Kidney epithelial cell (primary cell): Measurements from ENCODE around the gene DPF3. TPM values are rescaled to one million over a fixed set of nuclear protein-coding genes. Genes with fewer than 3 reads are reported as not detected.

Experiments
- DNase-seq: peaks from one replicate; pipeline ENCODE4 v3.0.0-alpha.2; 2010; ENCODE audit warnings: low read depth
- H3K27me3 ChIP-seq: 2 replicates; pipeline ENCODE4 v1.6.0; 2011; ENCODE audit warnings: low read length; ENCODE audit not compliant: control insufficient read depth, insufficient read depth
- H3K36me3 ChIP-seq: 2 replicates; pipeline ENCODE4 v1.5.1; 2011; ENCODE audit warnings: low read length; ENCODE audit not compliant: control insufficient read depth, insufficient read depth
- H3K4me3 ChIP-seq: 2 replicates; pipeline ENCODE4 v1.5.1; 2011; ENCODE audit warnings: low read depth, mild to moderate bottlenecking, control low read depth, low read length
- total RNA-seq: library from RNA; depleted of rRNA; stranded (reverse); fragments of >200 nt; gene quantifications from 2 replicates; pipeline ENCODE4 v1.2.3, GENCODE V29; 2015
- TF ChIP-seq, protein P1 (sequence below): IDR thresholded peaks from 2 replicates; pipeline ENCODE4 v1.5.1; 2011; ENCODE audit warnings: mild to moderate bottlenecking, moderate library complexity, low read length, control low read depth, inconsistent platforms; ENCODE audit not compliant: insufficient read depth, poor library complexity, severe bottlenecking

DPF3 gene
- total RNA-seq, 1 donor from 2014 or later = 0.79 TPM

DNA sequence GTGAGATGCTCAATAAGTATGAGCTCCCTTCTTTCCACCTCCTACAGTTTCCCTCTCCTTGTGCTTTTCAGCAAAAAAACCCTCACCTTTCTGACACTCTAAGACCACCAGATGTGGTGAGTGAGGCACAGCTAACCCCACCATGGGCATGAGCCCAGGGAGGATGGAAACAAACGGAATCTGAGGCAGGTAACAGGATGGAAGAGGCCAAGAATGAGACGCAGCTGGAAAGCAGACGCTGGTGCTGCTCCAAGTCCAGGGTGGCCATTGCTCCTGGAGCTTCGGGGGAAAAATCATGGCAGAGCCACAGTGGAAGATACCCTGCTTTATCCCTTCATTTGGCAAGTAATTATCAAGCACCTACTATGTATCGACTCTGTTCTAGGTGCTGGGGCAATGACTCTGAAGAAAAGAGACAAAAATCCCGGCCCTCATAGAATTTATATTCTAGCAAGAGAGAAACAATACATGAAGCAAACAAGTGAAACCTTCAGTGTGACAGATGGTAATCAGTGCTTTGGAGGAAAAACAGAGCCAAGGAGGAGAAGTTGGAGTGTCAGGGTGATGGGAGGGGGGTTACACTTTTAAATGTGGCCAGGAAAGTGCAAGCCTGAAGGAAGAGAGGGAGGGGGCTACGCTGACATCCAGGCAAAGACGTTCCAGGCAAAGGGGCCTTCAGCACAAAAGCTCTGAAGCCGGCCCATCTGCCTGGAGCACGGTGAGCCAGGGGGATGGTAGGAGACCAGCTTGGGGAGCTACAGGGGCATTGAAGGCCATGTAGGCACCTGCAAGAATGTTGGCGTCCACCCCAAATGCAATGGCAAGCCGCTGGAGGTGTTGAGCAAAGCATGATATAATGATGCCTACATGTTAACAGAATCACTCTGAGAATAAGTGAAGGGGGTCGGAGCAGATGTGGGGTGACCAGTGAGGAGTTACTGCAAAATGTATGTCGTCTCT lies 154.2 kb downstream of the DPF3 start:
- Histone ChIP-seq H3K4me3 (no peak overlapping the region), H3K27me3 (no peaks in the 10 kb centered on the region), H3K36me3 (no peaks in the 10 kb centered on the region)
- TF ChIP-seq, protein P1, sequence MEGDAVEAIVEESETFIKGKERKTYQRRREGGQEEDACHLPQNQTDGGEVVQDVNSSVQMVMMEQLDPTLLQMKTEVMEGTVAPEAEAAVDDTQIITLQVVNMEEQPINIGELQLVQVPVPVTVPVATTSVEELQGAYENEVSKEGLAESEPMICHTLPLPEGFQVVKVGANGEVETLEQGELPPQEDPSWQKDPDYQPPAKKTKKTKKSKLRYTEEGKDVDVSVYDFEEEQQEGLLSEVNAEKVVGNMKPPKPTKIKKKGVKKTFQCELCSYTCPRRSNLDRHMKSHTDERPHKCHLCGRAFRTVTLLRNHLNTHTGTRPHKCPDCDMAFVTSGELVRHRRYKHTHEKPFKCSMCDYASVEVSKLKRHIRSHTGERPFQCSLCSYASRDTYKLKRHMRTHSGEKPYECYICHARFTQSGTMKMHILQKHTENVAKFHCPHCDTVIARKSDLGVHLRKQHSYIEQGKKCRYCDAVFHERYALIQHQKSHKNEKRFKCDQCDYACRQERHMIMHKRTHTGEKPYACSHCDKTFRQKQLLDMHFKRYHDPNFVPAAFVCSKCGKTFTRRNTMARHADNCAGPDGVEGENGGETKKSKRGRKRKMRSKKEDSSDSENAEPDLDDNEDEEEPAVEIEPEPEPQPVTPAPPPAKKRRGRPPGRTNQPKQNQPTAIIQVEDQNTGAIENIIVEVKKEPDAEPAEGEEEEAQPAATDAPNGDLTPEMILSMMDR = no peak
- no peak for DNase-seq

- DNase-seq = no peak
- no peaks in the 10 kb centered on the region for H3K27me3 ChIP-seq
- TF ChIP-seq, protein P1 = no peak
- H3K36me3 ChIP-seq = no peaks in the 10 kb centered on the region
- H3K4me3 ChIP-seq = no peak overlapping the region
These were observed 155.7 kb downstream of the DPF3 start for GRCh38 chr14:72738161-72738611.

DNA sequence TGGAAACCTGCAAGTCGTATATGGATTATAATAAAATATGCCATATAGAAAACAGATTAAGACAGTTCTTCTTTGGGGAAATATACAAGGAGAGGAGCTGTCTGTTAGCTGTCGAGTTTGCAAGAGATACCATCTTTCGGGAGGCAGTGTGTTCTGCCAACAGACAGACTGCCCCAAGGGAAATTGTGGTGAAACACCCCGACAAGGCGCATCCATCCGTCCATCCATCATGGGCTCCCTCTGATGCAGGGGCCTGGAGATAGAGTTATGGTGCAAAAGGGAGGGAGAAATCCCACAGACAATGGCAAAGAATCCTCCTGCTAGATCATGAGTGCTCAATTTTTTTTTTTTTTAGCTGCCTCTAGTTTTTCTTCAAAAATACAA lies 156.3 kb downstream of the DPF3 start:
- DNase-seq = no peak
- no peaks in the 10 kb centered on the region for H3K36me3 ChIP-seq
- no peaks in the 10 kb centered on the region for H3K27me3 ChIP-seq
- H3K4me3 ChIP-seq = no peak overlapping the region
- TF ChIP-seq, protein P1 = no peak

DNA sequence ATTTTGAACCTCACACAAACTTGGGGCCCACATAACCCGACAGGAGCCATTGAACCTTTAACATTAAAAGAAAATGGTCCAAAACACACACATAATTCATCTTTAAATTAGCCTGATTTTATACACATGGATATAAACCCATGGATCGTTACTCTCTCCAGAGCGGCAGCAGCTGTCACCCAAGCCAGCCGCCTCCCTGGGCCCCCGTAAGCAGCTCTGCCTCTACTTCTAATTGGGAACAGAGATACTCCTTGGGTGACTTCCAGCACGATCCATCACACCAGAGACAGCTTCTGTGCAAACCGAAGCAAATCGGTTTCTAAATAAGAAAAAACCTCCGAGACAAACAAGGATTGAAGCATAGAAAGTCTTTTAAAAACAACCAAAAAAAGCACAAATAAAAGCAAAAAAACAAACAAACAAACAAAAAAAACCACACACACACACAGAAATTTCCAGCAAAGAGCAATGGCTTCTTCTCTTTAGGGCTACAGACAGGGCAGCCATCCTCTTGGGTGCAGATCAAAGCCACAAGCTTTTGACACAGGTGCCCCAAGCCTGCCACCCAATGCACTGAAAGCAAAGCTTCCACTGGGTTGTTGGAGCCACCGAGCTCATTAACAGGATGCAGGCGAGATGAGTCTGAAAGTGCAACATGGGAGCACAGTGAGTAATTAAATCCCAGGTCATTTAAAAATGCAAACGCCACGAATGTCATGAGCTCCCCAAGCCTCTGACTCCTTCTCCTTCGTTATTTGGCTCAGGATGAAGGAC lies 156.9 kb downstream of the DPF3 start:
- TF ChIP-seq, protein P1 = no peak
- Histone ChIP-seq H3K27me3 (no peaks in the 10 kb centered on the region), H3K36me3 (no peaks in the 10 kb centered on the region), H3K4me3 (no peak overlapping the region)
- DNase-seq = no peak

DNA sequence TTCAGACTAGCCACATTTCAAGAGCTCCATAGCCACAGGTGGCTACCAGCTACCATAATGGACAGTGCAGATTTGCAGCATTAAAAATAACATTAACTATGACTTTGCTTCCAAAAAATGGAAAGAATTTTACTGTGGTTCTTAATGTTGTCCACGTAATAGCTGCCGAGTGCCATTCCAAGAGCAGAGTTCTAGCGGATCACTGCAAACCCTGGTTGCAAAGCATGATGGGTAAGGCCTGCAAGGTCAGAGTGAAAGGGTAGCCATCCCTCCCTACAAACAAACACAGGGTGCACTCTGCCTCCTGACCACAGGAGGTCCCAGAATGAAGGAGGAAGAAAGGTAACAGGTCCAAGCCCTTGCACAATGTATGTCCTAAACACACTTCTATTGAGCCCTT lies 157.6 kb downstream of the DPF3 start:
- no peaks in the 10 kb centered on the region for H3K36me3 ChIP-seq
- H3K4me3 ChIP-seq = no peak overlapping the region
- H3K27me3 ChIP-seq = no peaks in the 10 kb centered on the region
- TF ChIP-seq, protein P1 = no peak
- DNase-seq = no peak
